ENCODE measurements around the gene FNIP2. TPM values are rescaled to one million over a fixed set of nuclear protein-coding genes. Genes with fewer than 3 reads are reported as not detected.

FNIP2 gene
- total RNA-seq, 3 donors from 2014 or later (not counting 1 experiment from before 2014, with no cell fraction given) = 19.4 to 22.6 (median 21.8) TPM

GRCh38 chr4:158856852-158857251 lies 88.0 kb downstream of the FNIP2 start:
- H3K36me3 ChIP-seq (ENCODE audit: control insufficient read depth, insufficient read depth, low read length) = peaks cover 13% of the 10 kb centered on the region
- no peaks in the 10 kb centered on the region for H3K27me3 ChIP-seq (ENCODE audit: control insufficient read depth, insufficient read depth, low read length)
- H3K4me3 ChIP-seq (ENCODE audit: low read length) = no peak overlapping the region
- Mint-ChIP-seq H3K9me3 (no peaks in the 10 kb centered on the region), H3K4me3 (no peak overlapping the region), H3K36me3 (peaks cover 7% of the 10 kb centered on the region), H3K27me3 (ENCODE audit: low read depth in 2 of 2) (no peaks in the 10 kb centered on the region), H3K27ac (peak overlapping the region in 1 of 2 donors; percentile 44), H3K4me1 (no peaks in the 10 kb centered on the region)
- peak; percentile 68 to 92 (median 80) for ATAC-seq
- TF ChIP-seq, protein P1, sequence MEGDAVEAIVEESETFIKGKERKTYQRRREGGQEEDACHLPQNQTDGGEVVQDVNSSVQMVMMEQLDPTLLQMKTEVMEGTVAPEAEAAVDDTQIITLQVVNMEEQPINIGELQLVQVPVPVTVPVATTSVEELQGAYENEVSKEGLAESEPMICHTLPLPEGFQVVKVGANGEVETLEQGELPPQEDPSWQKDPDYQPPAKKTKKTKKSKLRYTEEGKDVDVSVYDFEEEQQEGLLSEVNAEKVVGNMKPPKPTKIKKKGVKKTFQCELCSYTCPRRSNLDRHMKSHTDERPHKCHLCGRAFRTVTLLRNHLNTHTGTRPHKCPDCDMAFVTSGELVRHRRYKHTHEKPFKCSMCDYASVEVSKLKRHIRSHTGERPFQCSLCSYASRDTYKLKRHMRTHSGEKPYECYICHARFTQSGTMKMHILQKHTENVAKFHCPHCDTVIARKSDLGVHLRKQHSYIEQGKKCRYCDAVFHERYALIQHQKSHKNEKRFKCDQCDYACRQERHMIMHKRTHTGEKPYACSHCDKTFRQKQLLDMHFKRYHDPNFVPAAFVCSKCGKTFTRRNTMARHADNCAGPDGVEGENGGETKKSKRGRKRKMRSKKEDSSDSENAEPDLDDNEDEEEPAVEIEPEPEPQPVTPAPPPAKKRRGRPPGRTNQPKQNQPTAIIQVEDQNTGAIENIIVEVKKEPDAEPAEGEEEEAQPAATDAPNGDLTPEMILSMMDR (IDR thresholded peaks at IDR 0.05) = peak; percentile 67
- H3K4me1 ChIP-seq (ENCODE audit: control insufficient read depth, insufficient read depth, low read length) = no peaks in the 10 kb centered on the region
- no peak overlapping the region for H3K27ac ChIP-seq (ENCODE audit: low read length)
- intact Hi-C loops (cut with micrococcal nuclease) = loop anchor here (1.0 kb wide), 2 partner anchors 318 to 346 kb away; no protein-coding TSS in a partner anchor
- no peaks in the 10 kb centered on the region for H3K9me3 ChIP-seq (ENCODE audit: control insufficient read depth, insufficient read depth, low read length)
- WGBS (ENCODE audit: insufficient coverage) = 77% methylated on average over 2 of the region's 2 CpGs
- peak in 1 of 2 donors; percentile 58 for DNase-seq

DNA sequence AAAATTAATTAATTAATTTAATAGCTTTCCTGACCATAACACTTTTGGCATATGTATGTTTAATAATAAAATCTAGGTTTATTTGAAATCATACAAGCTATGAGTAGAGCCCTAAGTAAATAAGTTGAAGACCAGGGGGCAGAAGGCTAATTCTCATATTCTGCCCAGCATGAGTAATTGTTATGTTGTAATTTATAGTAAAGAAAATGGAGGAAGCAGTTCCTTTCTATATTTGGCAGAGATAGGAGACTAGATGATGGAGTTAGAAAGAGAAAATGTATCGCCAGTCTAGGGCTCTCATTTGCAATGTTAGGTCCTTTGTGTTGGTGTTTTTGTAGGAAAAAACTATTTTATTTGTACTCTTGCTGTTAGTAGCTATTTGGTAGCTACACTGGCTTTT lies 89.1 kb downstream of the FNIP2 start:
- no peaks in the 10 kb centered on the region for H3K27me3 Mint-ChIP-seq (ENCODE audit: low read depth in 2 of 2)
- H3K4me3 Mint-ChIP-seq = no peak overlapping the region
- peaks cover 18% of the 10 kb centered on the region for H3K36me3 Mint-ChIP-seq
- H3K27ac Mint-ChIP-seq = no peak overlapping the region
- Histone ChIP-seq H3K36me3 (ENCODE audit: control insufficient read depth, insufficient read depth, low read length) (peaks cover 23% of the 10 kb centered on the region), H3K4me1 (ENCODE audit: control insufficient read depth, insufficient read depth, low read length) (no peaks in the 10 kb centered on the region), H3K9me3 (ENCODE audit: control insufficient read depth, insufficient read depth, low read length) (no peaks in the 10 kb centered on the region), H3K4me3 (ENCODE audit: low read length) (no peak overlapping the region), H3K27me3 (ENCODE audit: control insufficient read depth, insufficient read depth, low read length) (no peaks in the 10 kb centered on the region), H3K27ac (ENCODE audit: low read length) (no peak overlapping the region)
- TF ChIP-seq, protein P1 (IDR thresholded peaks at IDR 0.05) = no peak
- no peak for DNase-seq
- no peak for ATAC-seq
- intact Hi-C loops (cut with micrococcal nuclease) = loop anchor here (1.0 kb wide), 2 partner anchors 317 to 345 kb away; no protein-coding TSS in a partner anchor
- no peaks in the 10 kb centered on the region for H3K9me3 Mint-ChIP-seq
- 100% methylated on average over 1 of the region's 1 CpG for WGBS (ENCODE audit: insufficient coverage)
- H3K4me1 Mint-ChIP-seq = no peaks in the 10 kb centered on the region

DNA sequence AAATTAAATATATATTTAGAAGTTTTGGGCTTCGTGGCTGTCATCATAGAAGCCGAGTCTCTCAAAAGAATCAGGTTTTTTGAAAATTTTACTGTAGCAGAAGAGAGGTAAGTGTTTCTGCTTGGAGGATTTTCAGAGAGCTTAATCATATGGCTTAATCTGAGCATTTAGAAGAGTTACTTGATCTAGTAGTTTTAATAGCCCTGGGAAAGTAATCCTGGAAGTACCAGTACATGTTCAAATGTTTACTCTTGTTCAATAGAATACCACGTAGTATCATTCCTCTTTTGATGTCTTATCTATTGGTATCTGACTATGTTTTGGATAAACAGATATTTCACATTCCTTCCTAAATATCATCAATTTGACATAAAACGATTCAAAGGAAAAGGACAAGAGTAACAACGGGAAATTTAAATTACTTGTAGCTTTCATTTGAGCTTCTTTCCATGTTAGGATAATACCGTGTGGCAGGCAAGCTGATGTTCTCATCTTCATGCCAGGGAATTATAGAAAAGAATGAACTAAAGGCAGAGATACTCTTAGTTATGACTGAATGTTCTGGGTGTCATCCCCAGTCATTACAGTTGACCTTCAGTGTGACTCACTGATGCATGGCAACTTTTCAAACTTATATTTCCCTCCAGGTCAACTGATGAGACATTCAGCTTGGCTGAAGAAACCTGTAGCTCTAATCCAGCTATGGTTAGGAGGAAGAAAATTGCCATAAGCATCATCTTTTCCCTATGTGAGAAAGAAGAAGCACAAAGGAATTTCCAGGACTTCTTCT lies 89.8 kb downstream of the FNIP2 start:
- peaks cover 23% of the 10 kb centered on the region for H3K36me3 ChIP-seq (ENCODE audit: control insufficient read depth, insufficient read depth, low read length)
- H3K36me3 Mint-ChIP-seq = peaks cover 19% of the 10 kb centered on the region

More for the DNA sequence above, 89.8 kb downstream of the FNIP2 start:
- DNase-seq = no peak
- H3K4me3 Mint-ChIP-seq = no peak overlapping the region
- Histone ChIP-seq H3K27ac (ENCODE audit: low read length) (no peak overlapping the region), H3K9me3 (ENCODE audit: control insufficient read depth, insufficient read depth, low read length) (no peaks in the 10 kb centered on the region), H3K27me3 (ENCODE audit: control insufficient read depth, insufficient read depth, low read length) (no peaks in the 10 kb centered on the region), H3K4me1 (ENCODE audit: control insufficient read depth, insufficient read depth, low read length) (no peaks in the 10 kb centered on the region), H3K4me3 (ENCODE audit: low read length) (no peak overlapping the region)
- ATAC-seq = no peak
- no peaks in the 10 kb centered on the region for H3K27me3 Mint-ChIP-seq (ENCODE audit: low read depth in 2 of 2)
- TF ChIP-seq, protein P1 (IDR thresholded peaks at IDR 0.05) = no peak
- H3K9me3 Mint-ChIP-seq = no peaks in the 10 kb centered on the region
- H3K4me1 Mint-ChIP-seq = no peaks in the 10 kb centered on the region
- 98% methylated on average over 5 of the region's 6 CpGs for WGBS (ENCODE audit: insufficient coverage)
- H3K27ac Mint-ChIP-seq = no peak overlapping the region
- intact Hi-C loops (cut with micrococcal nuclease) = no loop called here

Measured in natural killer cell (primary cell).